Mucosa of descending colon (tissue), 3 donors: Measurements from ENCODE around the gene DLGAP1. TPM values are rescaled to one million over a fixed set of nuclear protein-coding genes. Genes with fewer than 3 reads are reported as not detected.
"Not testable (repeated sequence)": the region's sequence is repeated elsewhere in the genome, so short reads cannot be mapped to it uniquely, and the experiment has no call there.

Experiments
- ATAC-seq: fragments of 200-7000 bp; cut with Tn5 transposase; one replicate; pipeline ENCODE4 v1.9.1; 2020; ENCODE audit warnings: mild to moderate bottlenecking, moderate library complexity
- DNase-seq, 3 donors: peaks; one replicate each; pipeline ENCODE4 v3.0.0-alpha.2; 2020
- H3K36me3 ChIP-seq: fragments of 200-600 bp; one replicate; pipeline ENCODE4 v1.8.0; 2021; ENCODE audit warnings: low read depth, mild to moderate bottlenecking
- H3K4me1 ChIP-seq: fragments of 200-600 bp; one replicate; pipeline ENCODE4 v1.8.0; 2021; ENCODE audit warnings: low read depth, mild to moderate bottlenecking
- H3K4me3 ChIP-seq: fragments of 200-600 bp; one replicate; pipeline ENCODE4 v1.8.0; 2021; ENCODE audit warnings: mild to moderate bottlenecking
- H3K9me3 ChIP-seq: fragments of 200-600 bp; one replicate; pipeline ENCODE4 v1.8.0; 2021; ENCODE audit warnings: mild to moderate bottlenecking
- intact Hi-C, 2 donors: fragments of 100-400 bp; cut with DNase I in 1 of 2; cut with micrococcal nuclease in 1 of 2; formaldehyde crosslinking; loops; one replicate each; pipeline versions ENCODE4 v1.11.0 to v1.11.1; 2022; cut with DNase I, micrococcal nuclease
- total RNA-seq, 3 donors: library from RNA; stranded (reverse); fragmentation: NEBNext Ultra II Directional in 2 of 3; extraction: Animal tissue kit (Norgen Biotek cat#: 25700) in 2 of 3; gene quantifications; one replicate each; pipeline versions ENCODE4 v1.2.1 to v1.2.4, GENCODE V29; 2021 to 2023
- TF ChIP-seq, protein P1 (sequence below): fragments of 200-600 bp; IDR thresholded peaks from one replicate; pipeline ENCODE4 v1.8.0; 2022; ENCODE audit warnings: antibody characterized with exemption, mild to moderate bottlenecking
- donor health status: DM: no; HTN: no; CAD: no; lungs with moderate emphysema.
- donor health status: DM: no; HTN: no; CAD: no.
- donor health status: DM: no; HTN: yes; CAD: no.

Gene DLGAP1
- total RNA-seq, 3 donors from 2014 or later = 0.46 to 6.8 (median 4.1) TPM

DNA sequence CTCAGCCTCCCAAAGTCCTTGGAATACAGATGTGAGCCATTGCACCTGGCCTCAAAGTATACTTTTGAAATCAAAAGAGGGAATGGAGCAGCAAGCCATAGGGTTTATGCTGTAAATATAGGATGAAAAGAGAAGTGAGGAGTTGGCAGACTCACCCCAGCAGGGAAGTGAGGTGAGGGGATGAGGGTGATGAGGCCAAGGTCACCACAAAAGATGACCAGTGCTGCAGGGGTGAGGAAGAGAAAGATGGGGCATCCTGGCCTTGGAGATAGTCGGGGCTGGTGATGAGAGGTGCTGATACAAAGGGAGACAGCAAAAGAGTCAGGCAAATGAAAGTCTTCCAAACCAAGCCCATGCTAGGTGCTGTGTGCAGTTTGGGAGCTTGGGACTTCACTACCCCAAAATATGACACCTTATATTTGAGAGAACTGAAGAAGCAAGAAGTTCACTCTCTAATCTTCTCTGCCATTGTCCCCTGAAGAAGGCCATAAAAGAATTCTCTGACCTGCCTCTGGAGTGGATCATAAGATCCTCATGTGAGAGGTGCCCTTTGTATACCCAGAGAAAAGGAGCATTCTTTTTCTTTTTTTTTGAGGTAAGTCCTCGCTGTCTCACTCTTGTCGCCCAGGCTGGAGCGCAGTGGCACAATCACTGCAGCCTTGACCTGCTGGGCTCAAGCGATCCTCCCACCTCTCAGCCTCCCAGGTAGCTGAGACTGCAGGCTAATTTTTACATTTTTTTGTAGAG lies 974.1 kb downstream of the DLGAP1 start:
- TF ChIP-seq, protein P1, sequence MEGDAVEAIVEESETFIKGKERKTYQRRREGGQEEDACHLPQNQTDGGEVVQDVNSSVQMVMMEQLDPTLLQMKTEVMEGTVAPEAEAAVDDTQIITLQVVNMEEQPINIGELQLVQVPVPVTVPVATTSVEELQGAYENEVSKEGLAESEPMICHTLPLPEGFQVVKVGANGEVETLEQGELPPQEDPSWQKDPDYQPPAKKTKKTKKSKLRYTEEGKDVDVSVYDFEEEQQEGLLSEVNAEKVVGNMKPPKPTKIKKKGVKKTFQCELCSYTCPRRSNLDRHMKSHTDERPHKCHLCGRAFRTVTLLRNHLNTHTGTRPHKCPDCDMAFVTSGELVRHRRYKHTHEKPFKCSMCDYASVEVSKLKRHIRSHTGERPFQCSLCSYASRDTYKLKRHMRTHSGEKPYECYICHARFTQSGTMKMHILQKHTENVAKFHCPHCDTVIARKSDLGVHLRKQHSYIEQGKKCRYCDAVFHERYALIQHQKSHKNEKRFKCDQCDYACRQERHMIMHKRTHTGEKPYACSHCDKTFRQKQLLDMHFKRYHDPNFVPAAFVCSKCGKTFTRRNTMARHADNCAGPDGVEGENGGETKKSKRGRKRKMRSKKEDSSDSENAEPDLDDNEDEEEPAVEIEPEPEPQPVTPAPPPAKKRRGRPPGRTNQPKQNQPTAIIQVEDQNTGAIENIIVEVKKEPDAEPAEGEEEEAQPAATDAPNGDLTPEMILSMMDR = no peak
- intact Hi-C loops = no loop called here
- Histone ChIP-seq H3K4me1 (peaks cover 3% of the 10 kb centered on the region), H3K36me3 (no peaks in the 10 kb centered on the region), H3K9me3 (no peaks in the 10 kb centered on the region), H3K4me3 (no peak overlapping the region)
- no peak for DNase-seq
- ATAC-seq = no peak

DNA sequence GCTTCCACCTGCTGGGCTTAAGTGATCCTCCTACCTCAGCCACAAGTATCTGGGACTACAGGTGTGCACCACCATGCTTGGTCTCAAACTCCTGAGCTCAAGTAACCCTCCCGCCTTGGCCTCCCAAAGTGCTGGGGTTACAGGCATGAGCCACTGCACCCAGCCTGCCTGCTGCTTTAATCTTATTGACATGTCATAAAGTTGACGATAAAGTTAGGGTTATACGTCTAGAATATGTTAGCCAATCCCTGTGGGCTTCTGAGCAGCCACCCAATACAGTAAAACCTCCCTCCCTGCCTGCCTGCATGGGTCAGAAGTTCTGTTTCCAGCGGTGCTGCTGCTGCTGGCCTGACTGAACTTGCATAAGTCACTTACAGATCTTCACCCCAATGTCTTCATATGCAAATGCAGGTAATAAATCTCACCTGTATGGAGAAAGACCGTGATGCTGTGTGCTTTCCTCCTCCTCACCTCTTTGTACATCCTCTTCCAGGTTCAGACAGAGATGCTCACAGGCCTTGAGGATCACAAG lies 975.1 kb downstream of the DLGAP1 start:
- H3K4me3 ChIP-seq = no peak overlapping the region
- H3K9me3 ChIP-seq = no peaks in the 10 kb centered on the region
- ATAC-seq (peak; percentile 86), DNase-seq (peak in 2 of 3 donors; percentile 37 to 45)
- TF ChIP-seq, protein P1 = no peak
- peaks cover 3% of the 10 kb centered on the region for H3K4me1 ChIP-seq
- intact Hi-C loops = no loop called here
- H3K36me3 ChIP-seq = no peaks in the 10 kb centered on the region

DNA sequence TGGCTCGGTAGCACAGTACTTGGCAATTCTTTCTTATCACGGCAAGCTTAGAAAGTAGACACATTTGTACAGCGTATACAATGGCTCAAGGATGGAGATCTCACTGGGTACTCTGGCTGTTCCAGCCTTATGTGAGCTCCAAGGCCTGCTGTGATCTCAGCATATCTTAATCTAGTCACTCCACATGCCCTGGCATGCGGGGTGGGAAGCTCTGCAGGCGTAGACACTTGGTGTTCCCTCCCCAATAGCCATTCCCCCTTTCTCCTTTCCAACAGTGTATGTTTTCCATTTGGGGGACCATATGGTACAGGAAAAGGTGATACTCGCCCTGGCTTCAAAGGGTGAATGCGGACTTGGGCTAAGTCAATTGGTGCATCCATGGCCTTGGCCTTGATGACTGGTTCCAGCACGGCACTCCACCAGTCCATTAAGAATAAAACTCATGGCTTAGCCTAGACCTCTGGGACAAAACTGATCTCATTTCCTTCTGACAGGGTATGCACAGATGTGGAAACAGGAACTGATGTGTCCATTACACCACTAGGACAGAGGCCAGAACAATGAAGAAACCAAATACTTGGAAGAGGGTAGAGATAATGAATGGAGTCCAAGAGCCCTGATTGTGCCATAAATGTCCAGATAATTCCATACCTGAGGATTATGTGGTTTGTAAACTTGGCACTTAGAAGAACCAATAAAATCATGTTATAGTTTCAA lies 976.7 kb downstream of the DLGAP1 start:
- ATAC-seq = peak; percentile 57
- intact Hi-C loops = no loop called here
- no peak for DNase-seq

DNA sequence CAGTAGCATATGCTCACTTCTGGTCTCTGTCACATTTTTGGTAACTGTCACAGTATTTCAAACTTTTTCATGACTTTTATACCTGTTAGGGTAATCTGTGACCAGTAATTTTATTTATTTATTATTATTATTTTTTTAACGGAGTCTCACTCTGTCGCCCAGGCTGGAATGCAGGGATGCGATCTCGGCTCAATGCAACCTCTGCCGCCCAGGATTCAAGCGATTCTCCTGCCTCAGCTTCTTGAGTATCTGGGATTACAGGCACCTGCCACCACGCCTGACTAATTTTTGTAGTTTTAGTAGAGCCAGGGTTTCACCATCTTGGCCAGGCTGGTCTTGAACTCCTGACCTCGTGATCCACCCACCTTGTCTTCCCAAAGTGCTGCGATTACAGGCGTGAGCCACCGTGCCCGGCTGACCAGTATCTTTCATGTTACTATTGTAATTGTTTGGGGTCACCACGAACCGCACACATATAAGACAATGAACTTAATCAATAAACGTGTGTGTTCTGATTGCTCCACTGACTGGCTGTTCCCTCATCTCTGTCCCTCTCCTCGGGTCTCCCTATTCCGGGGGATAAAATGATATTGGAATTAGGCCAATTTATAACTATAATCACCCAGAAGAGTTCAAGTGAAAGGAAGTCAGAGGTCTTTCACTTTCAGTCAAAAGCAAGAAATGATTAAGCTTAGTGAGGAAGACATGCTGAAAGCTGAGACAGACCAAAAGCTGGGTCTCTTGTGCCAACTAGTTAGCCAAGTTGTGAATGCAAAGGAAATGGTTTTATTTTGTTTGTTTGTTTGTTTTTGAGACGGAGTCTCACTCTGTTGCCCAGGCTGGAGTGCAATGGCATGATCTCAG lies 982.2 kb downstream of the DLGAP1 start:
- DNase-seq (no peak), ATAC-seq (no peak)
- no peaks in the 10 kb centered on the region for H3K9me3 ChIP-seq
- H3K4me3 ChIP-seq = no peak overlapping the region
- H3K4me1 ChIP-seq = no peaks in the 10 kb centered on the region
- TF ChIP-seq, protein P1 = no peak
- intact Hi-C loops = no loop called here
- H3K36me3 ChIP-seq = no peaks in the 10 kb centered on the region

More for the DNA sequence above, 976.7 kb downstream of the DLGAP1 start:
- no peaks in the 10 kb centered on the region for H3K9me3 ChIP-seq
- H3K4me1 ChIP-seq = peaks cover 3% of the 10 kb centered on the region
- H3K4me3 ChIP-seq = no peak overlapping the region
- H3K36me3 ChIP-seq = no peaks in the 10 kb centered on the region
- TF ChIP-seq, protein P1 = no peak

DNA sequence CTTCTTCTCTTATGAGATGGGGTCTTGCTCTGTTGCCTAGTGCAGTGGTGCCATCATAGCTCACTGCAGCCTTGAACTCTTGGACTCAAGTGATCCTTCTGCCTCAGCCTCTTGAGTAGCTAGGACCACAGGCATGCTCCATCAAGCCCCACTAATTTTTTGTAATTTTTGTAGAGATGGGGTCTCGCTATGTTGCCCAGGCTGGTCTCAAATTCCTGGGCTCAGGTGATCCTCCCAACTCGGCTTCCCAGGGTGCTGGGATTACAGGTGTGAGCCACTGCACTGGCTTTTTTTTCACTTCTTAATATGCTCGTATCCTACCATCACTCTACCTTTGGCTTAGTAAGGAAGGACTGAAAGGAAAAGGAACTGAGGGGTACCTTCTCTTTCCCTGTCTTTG lies 983.0 kb downstream of the DLGAP1 start:
- H3K36me3 ChIP-seq, DNase-seq, H3K4me1 ChIP-seq, intact Hi-C loops, H3K4me3 ChIP-seq, ATAC-seq, H3K9me3 ChIP-seq: not testable (repeated sequence)
